ENCODE data around the gene WDR6. TPM values are rescaled to one million over a fixed set of nuclear protein-coding genes. Genes with fewer than 3 reads are reported as not detected.

Gene WDR6
- 174 TPM for total RNA-seq (2021; ENCODE audit: unreplicated experiment)
- 149 and 156 TPM in 2 replicates for polyA plus RNA-seq (2012)
- percentile 91 among the genes with signal in this experiment for Bru-seq, nascent RNA
- BruChase-seq, experiment 1, labeled RNA remaining after a 6-hour chase = percentile 99 among the genes with signal in this experiment
- BruChase-seq, experiment 2, labeled RNA remaining after a 2-hour chase = percentile 98 among the genes with signal in this experiment
- long read RNA-seq, full-length matches to known transcripts = 125 of 276 reads
- long read RNA-seq, partial matches to known transcripts = 123 of 276 reads
- long read RNA-seq, other reads (novel, unspliced or antisense) = 28 of 276 reads

DNA sequence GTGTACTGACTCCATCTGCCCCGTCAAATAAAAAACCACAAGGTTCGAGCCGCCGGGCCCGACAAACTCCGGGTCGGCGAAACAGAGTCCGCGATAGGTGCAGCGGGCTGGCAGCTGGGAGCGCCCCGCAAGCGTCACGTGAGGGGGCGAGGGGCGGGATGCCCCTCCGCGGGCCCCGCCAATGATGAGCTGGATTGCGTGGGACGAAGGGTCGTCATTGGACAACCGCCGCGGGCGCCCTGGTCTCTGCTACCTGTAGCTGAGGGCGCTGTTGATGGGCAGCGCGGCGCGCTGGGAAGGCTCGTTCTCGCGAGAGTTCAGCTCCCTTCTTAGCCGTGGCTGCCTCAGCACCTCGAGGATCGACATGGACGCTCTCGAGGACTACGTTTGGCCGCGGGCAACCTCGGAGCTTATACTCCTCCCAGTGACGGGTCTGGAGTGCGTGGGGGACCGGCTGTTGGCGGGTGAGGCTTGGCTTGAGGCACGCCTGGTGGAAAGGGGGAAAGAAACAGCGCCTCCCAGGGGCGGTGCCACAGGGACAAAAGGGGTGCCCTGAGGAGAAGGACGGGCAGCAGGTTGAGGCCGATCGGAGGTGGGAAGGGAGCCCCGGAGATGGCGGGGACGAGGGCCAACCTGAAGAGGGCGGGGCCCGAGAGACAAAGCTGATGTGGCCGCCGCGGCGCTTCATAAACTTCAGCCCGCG, at the start of gene WDR6:
TSS of gene WDR6 (plus strand) at position 324 of the 703 bp plus-strand sequence. CDS start at position 365, 41 bp downstream.
- CTCF ChIA-PET = interaction anchor here (0.8 to 3.2 kb wide), 10 partner anchors 11 to 288 kb away, joined by 3 to 42 read pairs (median 4); partner anchors contain the start of genes DALRD3, IMPDH2, NDUFAF3 and P4HTM
- H3K27ac ChIP-seq (ENCODE audit: low read depth, low read length) = peak within 1 kb of the TSS; percentile 99
- no peak within 1 kb of the TSS for H2AFZ ChIP-seq (ENCODE audit: low read depth, low read length, poor library complexity, severe bottlenecking)
- H3K27me3 ChIP-seq (ENCODE audit: insufficient read depth, low read length) = no peaks in the 10 kb centered on the region
- intact Hi-C loops (cut with micrococcal nuclease) = loop anchor here (1.0 kb wide), 1 partner anchor 11 kb away; the partner anchor contains the start of gene DALRD3
- no peaks in the 10 kb centered on the region for H4K20me1 ChIP-seq (ENCODE audit: insufficient read depth)
- POLR2A ChIA-PET = interaction anchor here (0.8 to 2.6 kb wide), 11 partner anchors 10 to 411 kb away, joined by 3 to 52 read pairs (median 13); partner anchors contain the start of genes DALRD3, IMPDH2, KLHDC8B and NDUFAF3
- H3K4me2 ChIP-seq (ENCODE audit: low read length) = peak within 1 kb of the TSS; percentile 91
- BruUV-seq (replicated peaks) = no TSS peak
- RAD21 ChIA-PET (ENCODE audit: low non-redundant PET in 1 of 2, low total read pairs in 2 of 2, uncharacterized antibody in 2 of 2, unreplicated experiment in 2 of 2) = interaction anchor here (0.6 to 1.9 kb wide), 5 partner anchors 11 to 442 kb away, joined by 3 to 8 read pairs (median 5); partner anchors contain the start of gene QRICH1 (in 1 of the 2)
- H3K4me3 ChIP-seq (replicated peaks in 1 of 2; ENCODE audit: low read depth in 1 of 2, low read length in 2 of 2) = peak within 1 kb of the TSS; percentile 72 to 86
- peaks cover 6 to 9% of the 10 kb centered on the region in 2 experiments; a peak in 3 of 4 replicates for H3K36me3 ChIP-seq (ENCODE audit: control insufficient read depth in 1 of 2, insufficient read depth in 2 of 2, low read length in 2 of 2)
- DNase-seq (ENCODE audit: low read depth, low spot score) = peak; percentile 94
- no peaks in the 10 kb centered on the region for H3K9me3 ChIP-seq (ENCODE audit: control insufficient read depth in 1 of 2, insufficient read depth in 1 of 2, low read depth in 1 of 2, low read length in 2 of 2)
- TF ChIP-seq CBX3 (IDR thresholded peaks at IDR 0.05; ENCODE audit: low read depth) = no peak
- TF ChIP-seq TCF7L2 (IDR thresholded peaks at IDR 0.05; ENCODE audit: borderline replicate concordance, extremely low read depth, insufficient read depth, insufficient read length) = peak; percentile 38
- peak in 2 of 3 experiments; percentile 44 to 61; a peak in 3 of 6 replicates for TF ChIP-seq CTCF (IDR thresholded peaks at IDR 0.05 in 2 of 3, conservative IDR thresholded peaks at IDR 0.05 in 1 of 3; ENCODE audit: borderline replicate concordance in 1 of 3, insufficient read depth in 1 of 3, low read depth in 2 of 3, low read length in 2 of 3)
- TF ChIP-seq SRF (IDR thresholded peaks at IDR 0.05; ENCODE audit: low read depth) = no peak
- TF ChIP-seq, protein P1, sequence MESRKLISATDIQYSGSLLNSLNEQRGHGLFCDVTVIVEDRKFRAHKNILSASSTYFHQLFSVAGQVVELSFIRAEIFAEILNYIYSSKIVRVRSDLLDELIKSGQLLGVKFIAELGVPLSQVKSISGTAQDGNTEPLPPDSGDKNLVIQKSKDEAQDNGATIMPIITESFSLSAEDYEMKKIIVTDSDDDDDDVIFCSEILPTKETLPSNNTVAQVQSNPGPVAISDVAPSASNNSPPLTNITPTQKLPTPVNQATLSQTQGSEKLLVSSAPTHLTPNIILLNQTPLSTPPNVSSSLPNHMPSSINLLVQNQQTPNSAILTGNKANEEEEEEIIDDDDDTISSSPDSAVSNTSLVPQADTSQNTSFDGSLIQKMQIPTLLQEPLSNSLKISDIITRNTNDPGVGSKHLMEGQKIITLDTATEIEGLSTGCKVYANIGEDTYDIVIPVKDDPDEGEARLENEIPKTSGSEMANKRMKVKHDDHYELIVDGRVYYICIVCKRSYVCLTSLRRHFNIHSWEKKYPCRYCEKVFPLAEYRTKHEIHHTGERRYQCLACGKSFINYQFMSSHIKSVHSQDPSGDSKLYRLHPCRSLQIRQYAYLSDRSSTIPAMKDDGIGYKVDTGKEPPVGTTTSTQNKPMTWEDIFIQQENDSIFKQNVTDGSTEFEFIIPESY (IDR thresholded peaks at IDR 0.05; ENCODE audit: extremely low read depth, insufficient replicate concordance, low read length) = peak; percentile 94
- TF ChIP-seq POLR2A (IDR thresholded peaks at IDR 0.05; ENCODE audit: borderline replicate concordance, extremely low read depth, insufficient read depth, insufficient read length) = peak; percentile 74
- peak; percentile 63 for TF ChIP-seq YY1 (IDR thresholded peaks at IDR 0.05; ENCODE audit: extremely low read depth, insufficient replicate concordance, low read depth, low read length)
- peak; percentile 9; the same call in 1 of the 2 replicates for TF ChIP-seq ZFX (IDR thresholded peaks at IDR 0.05)
- TF ChIP-seq, protein P2, sequence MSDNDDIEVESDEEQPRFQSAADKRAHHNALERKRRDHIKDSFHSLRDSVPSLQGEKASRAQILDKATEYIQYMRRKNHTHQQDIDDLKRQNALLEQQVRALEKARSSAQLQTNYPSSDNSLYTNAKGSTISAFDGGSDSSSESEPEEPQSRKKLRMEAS (IDR thresholded peaks at IDR 0.05) = no peak
- peak; percentile 86 for TF ChIP-seq POLR2AphosphoS5 (IDR thresholded peaks at IDR 0.05; ENCODE audit: low read depth, low read length)
- H3K9ac ChIP-seq (ENCODE audit: low read length) = peak within 1 kb of the TSS; percentile 99
- ATAC-seq = peak; percentile 91
- no peaks in the 10 kb centered on the region for H3K9me2 ChIP-seq (ENCODE audit: insufficient read depth)
- peaks cover 3 to 26% of the 10 kb centered on the region in 2 experiments; a peak in 3 of 4 replicates for H3K4me1 ChIP-seq (ENCODE audit: control insufficient read depth in 1 of 2, insufficient read depth in 2 of 2, low read length in 2 of 2)
- peaks cover 48% of the 10 kb centered on the region for H3K79me2 ChIP-seq (ENCODE audit: insufficient read depth, low read length)
